Sigmoid colon (tissue), 4 donors: Measurements from ENCODE around the gene FHAD1.

Experiments
- POLR2A ChIP-seq, 2 donors: fragments of 450-650 bp; IDR thresholded peaks; one replicate each; pipeline ENCODE4 v1.6.1; 2016; ENCODE audit warnings: antibody characterized with exemption in 2 of 2, mild to moderate bottlenecking in 2 of 2, moderate library complexity in 2 of 2
- POLR2AphosphoS5 ChIP-seq, 4 donors: sonication (generic); formaldehyde crosslinking; IDR thresholded peaks; one replicate each; pipeline ENCODE4 v1.6.1; 2017; ENCODE audit warnings: antibody characterized with exemption in 4 of 4
- TF ChIP-seq, protein P1 (sequence below), 4 experiments: fragments of 450-650 bp in 3 of 4; fragments of 200-600 bp in 1 of 4; IDR thresholded peaks; one replicate each; pipeline ENCODE4 v1.5.1; 2016 to 2019; ENCODE audit warnings: antibody characterized with exemption in 4 of 4, mild to moderate bottlenecking in 3 of 4, moderate library complexity in 2 of 4

DNA sequence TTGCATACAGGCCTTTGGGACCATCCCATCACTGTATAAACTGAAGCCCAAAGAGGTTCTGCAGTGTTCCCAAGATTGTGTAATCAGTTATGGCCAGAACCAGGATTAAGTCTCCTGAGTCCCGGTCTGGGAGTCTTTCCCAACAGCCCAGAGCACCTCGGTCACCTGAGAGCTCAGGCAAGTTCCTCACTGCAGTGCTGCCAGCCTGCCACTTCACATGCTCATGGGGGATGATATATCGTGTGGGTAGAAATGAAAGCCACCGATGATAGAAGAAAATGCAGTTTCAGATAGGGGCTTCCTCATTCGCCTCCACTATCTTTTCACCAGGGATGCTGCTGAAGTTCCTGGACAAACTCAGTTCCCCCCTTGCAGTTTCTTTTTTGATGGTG is 30.4 kb downstream of the FHAD1 start:
- TF ChIP-seq POLR2AphosphoS5 (IDR thresholded peaks at IDR 0.05) (no peak), POLR2A (IDR thresholded peaks at IDR 0.05) (no peak)
- TF ChIP-seq, protein P1, sequence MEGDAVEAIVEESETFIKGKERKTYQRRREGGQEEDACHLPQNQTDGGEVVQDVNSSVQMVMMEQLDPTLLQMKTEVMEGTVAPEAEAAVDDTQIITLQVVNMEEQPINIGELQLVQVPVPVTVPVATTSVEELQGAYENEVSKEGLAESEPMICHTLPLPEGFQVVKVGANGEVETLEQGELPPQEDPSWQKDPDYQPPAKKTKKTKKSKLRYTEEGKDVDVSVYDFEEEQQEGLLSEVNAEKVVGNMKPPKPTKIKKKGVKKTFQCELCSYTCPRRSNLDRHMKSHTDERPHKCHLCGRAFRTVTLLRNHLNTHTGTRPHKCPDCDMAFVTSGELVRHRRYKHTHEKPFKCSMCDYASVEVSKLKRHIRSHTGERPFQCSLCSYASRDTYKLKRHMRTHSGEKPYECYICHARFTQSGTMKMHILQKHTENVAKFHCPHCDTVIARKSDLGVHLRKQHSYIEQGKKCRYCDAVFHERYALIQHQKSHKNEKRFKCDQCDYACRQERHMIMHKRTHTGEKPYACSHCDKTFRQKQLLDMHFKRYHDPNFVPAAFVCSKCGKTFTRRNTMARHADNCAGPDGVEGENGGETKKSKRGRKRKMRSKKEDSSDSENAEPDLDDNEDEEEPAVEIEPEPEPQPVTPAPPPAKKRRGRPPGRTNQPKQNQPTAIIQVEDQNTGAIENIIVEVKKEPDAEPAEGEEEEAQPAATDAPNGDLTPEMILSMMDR (IDR thresholded peaks at IDR 0.05): no peak
